GM21528 (cell line): ENCODE results near the gene BORCS6.

Source experiments
- ATAC-seq: cut with Tn5 transposase; IDR thresholded peaks from one replicate; pipeline ENCODE4 v1.9.1; 2021; ENCODE audit warnings: mild to moderate bottlenecking, moderate library complexity; ENCODE audit not compliant: unreplicated experiment, low FRiP score

The BORCS6 gene

DNA sequence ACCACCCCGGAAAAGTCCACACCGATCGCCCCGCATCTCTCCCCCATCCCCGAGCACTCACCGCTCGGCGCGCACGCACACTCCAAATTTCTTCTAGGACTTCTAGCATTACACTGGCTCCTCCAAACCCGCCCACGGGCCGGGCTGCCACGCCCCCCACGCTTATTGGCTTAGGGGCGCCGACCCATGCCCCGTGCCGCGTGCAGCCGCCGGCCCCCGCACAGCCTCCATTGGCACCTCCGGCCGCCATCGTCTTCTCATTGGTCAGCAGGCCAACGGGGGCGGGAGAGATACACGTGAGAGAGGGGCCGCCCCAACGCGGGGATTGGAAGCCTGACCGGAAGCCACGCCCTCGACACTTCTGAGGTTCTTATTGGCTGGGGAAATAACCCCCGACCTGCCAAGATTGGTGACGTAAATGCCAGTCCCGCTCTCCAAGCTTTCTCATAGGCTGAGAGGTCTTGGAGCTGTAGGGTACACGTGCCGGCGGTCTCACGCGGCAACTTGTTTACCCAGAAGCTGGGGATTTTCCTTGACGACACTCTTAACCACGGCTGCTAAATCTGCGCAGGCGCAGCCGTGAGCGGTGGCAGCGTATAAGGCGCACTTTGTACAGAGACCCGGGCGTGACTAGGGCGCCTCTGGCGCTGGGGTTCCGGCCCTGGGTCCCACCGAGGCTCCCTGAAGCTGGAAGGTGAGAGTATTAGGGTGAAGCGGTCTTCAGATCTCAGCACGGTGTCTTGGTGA, 33.6 kb downstream of the BORCS6 start:
- peak; percentile 81 for ATAC-seq

DNA sequence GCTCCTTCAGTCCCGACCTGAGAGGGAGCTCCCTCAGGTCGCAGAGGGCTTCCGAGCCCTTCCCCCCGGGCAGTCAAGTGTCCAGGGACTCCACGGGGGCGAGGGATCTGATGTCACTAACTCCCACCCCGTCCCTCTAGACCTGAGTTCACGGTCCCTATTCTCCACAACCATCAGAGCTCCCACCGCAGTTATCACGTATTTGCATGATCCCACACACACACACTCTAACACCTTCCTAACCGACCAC, 34.1 kb downstream of the BORCS6 start:
- no peak for ATAC-seq

DNA sequence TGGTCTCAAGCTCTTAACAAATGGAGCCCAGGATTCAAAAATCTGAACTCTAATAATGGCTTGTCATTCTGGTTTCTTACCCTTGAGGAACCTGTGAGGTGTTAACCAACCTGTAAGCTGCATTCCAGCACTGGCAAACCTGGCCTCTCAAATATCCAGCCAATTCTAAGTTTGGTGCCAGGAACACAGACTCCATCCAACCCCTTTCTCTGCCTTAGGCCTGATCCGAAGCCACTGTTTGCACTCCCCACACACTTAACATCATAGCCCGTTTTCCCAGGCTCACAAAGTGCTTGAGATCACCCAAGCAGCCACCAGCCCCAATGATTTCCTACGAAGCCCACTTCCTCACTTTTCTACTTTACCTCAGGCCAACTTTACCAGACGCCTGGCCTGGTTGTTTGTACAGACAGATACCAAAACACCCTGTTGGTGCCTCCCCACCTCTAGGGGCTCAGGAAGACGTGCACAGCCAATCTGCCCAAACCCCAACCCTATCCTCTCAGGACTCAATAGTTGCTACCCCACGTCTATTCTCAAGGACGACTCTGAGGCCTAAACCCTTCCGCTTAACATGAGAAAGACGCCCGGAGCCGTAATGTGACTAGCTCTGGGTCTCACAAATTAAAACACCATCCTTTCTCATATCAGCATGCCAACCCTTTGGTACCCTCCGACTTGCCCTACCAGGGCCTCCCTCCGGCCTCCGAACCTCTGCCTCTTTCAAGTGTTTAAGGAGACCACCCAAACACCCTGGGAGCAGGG, 34.6 kb downstream of the BORCS6 start:
- ATAC-seq: no peak

DNA sequence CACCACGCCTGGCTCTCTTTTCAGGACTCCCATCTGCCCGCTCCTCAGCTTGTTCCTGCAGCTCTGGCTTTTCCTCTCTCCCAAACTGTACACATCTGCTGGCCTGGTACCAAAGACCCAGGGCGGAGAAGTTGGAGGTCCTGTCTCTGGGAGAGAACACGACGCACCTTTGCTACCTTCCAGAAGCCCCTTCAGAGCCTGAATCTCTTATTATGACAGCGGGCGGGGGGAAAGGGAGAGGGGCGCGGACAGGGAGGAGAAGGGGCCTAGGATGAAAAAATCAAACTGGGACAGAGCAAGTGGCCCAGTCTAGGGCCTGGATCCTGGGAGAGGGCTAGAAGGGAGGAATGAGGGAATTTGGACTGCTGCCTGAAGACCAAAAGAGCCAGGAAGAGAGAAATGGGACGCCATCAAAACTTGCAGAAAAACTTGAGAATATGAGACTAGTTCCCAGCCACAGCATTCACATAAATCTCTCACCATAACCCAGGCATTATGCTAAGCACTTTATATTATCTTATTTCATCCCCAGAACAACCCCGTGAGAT, 35.3 kb downstream of the BORCS6 start:
- no peak for ATAC-seq

GRCh38 chr17:8153957-8154607, 35.9 kb downstream of the BORCS6 start:
- ATAC-seq: no peak

- ATAC-seq: no peak
These were observed 36.4 kb downstream of the BORCS6 start for GRCh38 chr17:8153525-8153956.

- ATAC-seq: no peak
These were observed 36.9 kb downstream of the BORCS6 start for GRCh38 chr17:8153031-8153451.

DNA sequence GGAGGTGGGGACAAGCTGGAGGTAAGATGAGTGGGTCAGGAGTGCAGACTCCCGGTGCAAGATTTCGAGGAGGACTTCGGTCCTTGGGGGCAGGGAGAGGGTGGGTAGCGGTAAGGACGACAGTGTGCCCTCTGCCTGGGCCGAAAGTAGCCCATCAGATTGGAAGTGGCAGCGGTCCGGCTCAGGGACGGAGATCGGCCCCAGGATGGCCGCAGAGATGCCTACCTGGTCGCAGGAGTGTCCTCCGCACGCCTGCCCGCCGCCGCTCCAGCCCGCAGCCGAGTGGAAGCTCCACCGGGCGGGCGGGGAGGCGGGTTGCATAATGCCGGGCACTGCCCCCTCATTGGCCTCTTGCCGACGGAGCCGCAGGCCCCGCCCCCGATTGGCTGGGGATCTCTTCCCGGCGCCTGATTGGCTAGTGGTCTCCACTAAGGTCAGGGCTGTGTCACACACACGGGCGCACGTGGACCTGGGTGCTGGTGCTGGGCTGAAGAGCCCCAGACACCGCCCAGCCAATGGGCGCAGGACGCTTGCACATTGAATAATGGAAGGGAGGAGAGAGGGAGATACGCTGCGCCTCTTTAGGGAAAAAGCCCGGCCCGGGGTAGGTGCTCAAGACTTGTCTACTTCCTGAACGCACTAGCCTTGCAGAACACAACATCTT, 37.7 kb downstream of the BORCS6 start, which contains the start of gene PER1:
PER1 (minus strand) TSS at position 293 of the 664 bp plus-strand sequence. CDS start 1,698 bp downstream, outside the sequence.
- no peak for ATAC-seq

DNA sequence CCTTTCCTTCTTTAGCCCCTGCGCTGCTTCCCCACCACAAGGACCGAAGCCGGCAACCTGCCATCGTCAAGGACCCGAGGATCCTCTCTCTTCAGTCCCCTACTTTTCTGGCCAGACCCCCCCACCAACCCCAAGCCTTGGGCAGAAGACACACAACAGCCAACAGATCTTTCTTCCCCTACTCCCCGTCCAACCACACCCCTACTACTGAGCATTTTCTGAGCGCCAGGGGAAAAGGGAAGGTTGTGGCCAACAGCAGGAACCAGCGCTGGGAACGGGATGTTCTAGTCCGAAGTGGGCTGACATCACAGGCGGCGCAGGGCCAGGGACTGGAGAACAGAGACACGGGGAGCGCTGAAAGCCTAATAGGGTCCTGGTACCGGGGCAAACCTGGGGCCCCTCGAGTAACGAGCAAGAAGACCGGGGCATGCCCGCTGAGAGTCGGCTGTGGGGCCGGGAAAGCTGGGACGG, 38.3 kb downstream of the BORCS6 start:
- ATAC-seq: no peak

- no peak for ATAC-seq
These were observed 38.8 kb downstream of the BORCS6 start for GRCh38 chr17:8151120-8151640.

DNA sequence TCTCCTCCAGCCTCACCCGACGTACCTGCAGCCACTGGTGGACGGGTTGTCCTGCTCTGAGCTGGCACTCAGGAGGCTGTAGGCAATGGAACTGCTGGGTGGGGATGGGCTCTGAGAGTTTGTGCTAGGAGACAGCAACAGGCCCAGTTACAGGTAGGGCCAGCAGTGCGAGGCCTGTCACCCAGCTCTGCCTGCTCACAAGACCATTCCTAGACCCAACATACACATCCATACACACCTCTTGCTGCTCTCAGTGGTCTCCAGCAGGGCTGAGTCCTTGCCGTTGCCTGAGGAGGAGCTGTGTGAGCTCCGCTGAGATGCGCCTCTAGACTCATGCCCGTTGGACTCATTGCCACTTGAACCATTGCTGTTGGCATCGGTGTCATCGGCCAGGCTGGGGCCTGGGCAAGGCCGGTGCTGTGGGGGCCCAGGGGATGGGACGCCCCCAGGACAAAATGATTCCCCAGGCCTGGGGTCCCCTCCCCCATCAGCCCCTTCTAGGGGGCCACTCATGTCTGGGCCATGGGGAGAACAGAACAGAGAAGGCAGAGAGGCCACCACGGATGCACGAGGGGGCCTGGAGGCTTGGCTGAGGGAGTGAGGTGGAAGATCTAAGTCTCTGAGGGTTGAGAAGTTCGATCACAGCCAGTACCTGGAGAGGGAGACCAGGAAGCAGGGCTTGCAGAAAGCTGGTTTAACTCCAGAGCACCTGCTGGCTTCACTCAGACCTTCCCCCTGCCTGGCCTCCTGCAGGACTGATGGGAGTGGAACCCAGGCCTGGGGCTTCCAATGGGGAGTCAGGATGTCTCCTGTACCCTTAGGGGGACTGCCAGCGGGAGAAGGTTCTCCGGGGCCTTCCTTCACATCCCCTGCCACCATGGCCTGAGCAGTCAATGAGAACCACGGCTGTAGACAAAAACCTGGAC, 39.5 kb downstream of the BORCS6 start:
- no peak for ATAC-seq

DNA sequence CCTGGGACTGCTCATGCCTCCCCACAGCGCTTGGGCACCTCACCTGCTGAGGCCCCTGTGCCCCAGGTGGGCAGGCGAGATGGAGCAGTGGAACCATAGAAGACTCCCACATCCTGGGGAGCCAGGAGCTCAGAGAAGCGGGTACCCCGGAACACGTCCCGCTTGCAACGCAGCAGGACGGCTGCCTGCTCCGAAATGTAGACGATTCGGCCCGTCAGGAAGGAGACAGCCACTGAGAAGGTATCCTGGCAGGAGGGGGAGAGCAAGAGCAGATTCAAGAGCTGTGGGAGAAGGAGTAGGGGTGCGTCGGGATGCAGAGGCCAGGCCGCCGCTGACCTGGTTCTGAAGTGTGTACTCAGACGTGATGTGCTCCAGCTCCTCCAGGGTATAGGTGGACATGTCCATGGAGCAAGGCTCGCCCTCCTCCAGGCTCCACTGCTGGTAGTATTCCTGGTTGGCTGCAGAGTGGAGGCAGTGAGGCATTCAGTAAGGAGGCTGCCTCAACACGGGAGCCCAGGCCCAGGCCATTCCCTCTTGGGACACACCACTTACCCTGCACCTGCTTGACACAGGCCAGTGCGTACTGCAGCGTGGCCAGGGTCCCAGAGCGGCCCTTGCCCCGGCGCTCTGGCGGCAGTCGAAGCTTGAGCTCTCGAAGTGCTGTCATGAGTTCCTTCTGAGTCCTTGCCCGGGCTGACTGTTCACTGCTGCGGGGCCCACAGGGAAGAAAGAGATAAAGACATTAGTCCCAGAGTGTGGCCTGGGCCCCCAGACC, 40.4 kb downstream of the BORCS6 start:
- ATAC-seq: no peak

GRCh38 chr17:8148560-8148959, 41.4 kb downstream of the BORCS6 start:
- ATAC-seq: no peak

DNA sequence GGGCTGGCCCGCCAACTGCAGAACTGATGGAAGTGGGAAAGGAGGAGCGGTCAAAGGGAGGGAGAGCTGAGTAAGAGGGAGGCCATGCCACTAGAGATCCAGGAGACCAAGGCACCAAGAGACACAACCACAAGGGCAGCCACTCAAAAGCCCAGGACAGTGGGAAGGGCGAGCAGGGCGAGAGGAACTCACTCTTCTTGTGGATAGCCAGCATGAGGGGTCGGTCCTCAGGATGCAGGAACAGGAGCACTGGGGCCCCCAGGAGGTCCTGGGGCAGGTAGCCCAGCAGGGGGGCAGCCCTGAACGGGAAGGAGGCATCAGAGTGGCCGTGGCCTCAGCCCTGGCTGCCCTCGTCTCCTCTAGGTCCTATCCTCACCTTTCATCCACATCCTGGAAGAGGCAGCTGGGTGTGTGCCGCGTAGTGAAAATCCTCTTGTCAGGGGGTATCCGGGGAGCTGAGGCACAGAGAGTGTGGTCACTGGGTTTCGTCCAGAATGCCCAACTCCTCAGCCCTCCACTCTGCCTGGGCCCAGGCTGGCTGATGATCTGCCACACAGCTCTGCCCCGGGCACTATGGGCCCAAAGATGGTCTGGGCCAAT, 42.1 kb downstream of the BORCS6 start:
- no peak for ATAC-seq

GRCh38 chr17:8147141-8147804, 42.7 kb downstream of the BORCS6 start:
- no peak for ATAC-seq

DNA sequence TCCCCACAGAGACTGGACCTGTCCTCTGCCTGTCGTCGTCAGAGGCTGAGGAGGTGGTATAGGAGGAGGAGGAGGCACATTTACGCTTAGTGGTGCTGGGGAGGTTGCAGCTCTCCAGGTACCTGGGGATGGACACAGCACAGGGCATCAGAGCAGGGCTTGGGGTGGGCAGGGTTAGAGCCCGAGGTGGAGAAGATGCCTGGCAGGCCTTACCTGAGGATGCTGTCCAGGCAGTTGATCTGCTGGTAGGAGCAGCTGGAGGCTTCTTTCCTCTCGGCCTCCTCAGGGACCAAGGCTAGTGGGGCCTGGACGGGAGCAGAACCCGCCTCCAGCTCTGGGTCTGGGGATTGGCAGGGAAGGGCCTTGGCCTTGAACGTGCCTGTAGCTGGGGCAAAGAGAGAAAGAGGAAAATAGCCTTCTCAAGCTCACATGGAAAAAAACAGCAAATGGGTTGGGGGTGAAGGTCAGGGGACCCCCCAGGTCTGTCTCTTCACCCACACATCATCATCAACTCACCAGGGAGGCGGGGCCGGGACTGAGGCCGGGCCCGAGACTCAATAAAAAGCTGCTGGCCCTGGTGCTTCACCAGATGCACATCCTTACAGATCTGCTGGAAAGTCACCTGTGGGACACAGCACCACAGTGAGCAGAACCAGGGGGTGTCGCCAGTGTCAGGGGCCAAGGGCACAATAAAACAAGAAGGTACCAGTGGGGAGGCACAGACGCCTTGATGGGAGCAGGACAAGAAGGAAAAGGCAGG, 43.4 kb downstream of the BORCS6 start:
- no peak for ATAC-seq

DNA sequence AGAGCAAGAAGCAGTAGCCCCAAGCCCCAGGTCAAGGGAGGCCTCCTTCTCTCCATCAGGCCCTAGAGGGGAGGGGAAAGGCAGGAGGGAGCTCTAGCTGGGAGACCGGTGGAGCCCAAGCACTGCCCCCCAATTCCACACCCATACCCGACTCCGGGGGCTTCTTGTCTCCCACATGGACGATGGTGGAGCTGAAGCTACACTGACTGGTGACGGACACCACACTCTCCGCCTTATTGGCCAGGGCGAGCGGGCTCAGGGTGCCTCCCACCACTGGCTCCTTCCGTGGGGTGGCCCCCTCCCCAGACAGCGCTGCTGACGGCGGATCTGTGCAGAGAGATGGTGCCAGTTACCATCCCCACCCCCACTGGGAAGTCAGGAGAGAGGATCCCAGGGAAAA, 44.2 kb downstream of the BORCS6 start:
- no peak for ATAC-seq
